Testis (tissue), 3 donors: ENCODE results near the gene CRYGS. TPM values are rescaled to one million over a fixed set of nuclear protein-coding genes. Genes with fewer than 3 reads are reported as not detected.

ENCODE experiments used
- DNase-seq: peaks from one replicate; pipeline ENCODE4 v3.0.0-alpha.2; 2019
- H3K27ac ChIP-seq, 2 donors: fragments of 200-600 bp; sonication (generic); one replicate each; pipeline ENCODE4 v1.5.1; 2019
- H3K27me3 ChIP-seq: fragments of 200-600 bp; sonication (generic); one replicate; pipeline ENCODE4 v1.5.1; 2019
- H3K36me3 ChIP-seq: fragments of 200-600 bp; sonication (generic); one replicate; pipeline ENCODE4 v1.5.1; 2017; ENCODE audit warnings: low read depth; ENCODE audit errors: missing control alignments
- H3K4me1 ChIP-seq: fragments of 200-600 bp; sonication (generic); one replicate; pipeline ENCODE4 v1.5.1; 2019
- H3K4me3 ChIP-seq, 2 donors: fragments of 200-600 bp; sonication (generic); one replicate each; pipeline ENCODE4 v1.5.1; 2017 to 2019
- H3K9me3 ChIP-seq: fragments of 200-600 bp; sonication (generic); one replicate; pipeline ENCODE4 v1.5.1; 2017
- POLR2A ChIP-seq: fragments of 450-650 bp; IDR thresholded peaks from one replicate; pipeline ENCODE4 v1.6.1; 2017; ENCODE audit warnings: antibody characterized with exemption, mild to moderate bottlenecking, moderate library complexity
- WGBS, 2 donors: methylation state at CpG; one replicate each; pipeline ENCODE4 v1.1.5; 2018; 5-methylcytosine and 5-hydroxymethylcytosine counted together
- intact Hi-C: fragments of 100-400 bp; cut with DNase I; formaldehyde crosslinking; loops from one replicate; pipeline ENCODE4 v1.15.1; 2023; ENCODE audit warnings: low total_unique reads
- polyA plus RNA-seq: library from polyadenylated mRNA; stranded (reverse); fragments of 350-450 nt; fragmentation: Illumina TruSeq; extraction: RNeasy Lipid Tissue Mini Kit (QIAGEN cat#74804); gene quantifications from one replicate; pipeline ENCODE4 v1.2.3, GENCODE V29; 2014; ENCODE audit warnings: low read depth, low replicate concordance; ENCODE audit not compliant: insufficient read depth
- total RNA-seq, 2 donors: library from RNA; depleted of rRNA; stranded (reverse); fragments of >200 nt; gene quantifications; one replicate each; pipeline ENCODE4 v1.2.3, GENCODE V29; 2016
- TF ChIP-seq, protein P1 (sequence below), 3 experiments: fragments of 450-650 bp in 2 of 3; fragments of 200-600 bp in 1 of 3; sonication (generic) in 1 of 3; IDR thresholded peaks; one replicate each; pipeline ENCODE4 v1.5.1; 2016 to 2019; ENCODE audit warnings: antibody characterized with exemption in 3 of 3, mild to moderate bottlenecking in 2 of 3, moderate library complexity in 1 of 3

CRYGS gene
- total and polyA plus RNA-seq, 3 donors from 2014 or later, result 6.1 to 8.6 (median 6.3) TPM

DNA sequence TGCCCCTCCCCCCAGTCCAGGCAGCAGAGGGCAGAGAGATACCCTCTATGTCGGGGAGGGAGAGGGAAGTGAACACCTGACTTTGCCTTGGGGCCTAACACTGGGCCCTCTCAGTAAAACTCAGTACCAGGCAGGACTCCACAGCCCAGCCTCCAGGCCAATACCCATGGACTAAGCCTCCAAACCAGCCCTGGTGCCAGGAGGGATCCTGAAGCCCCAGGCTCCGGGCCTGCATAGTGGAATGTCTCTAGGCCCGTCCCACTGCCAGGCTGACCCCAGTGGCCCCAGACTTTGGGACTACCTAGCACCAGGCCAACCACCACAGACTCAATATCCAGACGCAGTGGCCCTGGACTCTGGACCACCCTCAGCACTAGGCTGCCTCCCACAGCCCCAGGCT, 46.6 kb downstream of the CRYGS start:
- H3K27ac ChIP-seq, result no peak overlapping the region
- H3K4me3 ChIP-seq, result no peak overlapping the region
- TF ChIP-seq, protein P1, sequence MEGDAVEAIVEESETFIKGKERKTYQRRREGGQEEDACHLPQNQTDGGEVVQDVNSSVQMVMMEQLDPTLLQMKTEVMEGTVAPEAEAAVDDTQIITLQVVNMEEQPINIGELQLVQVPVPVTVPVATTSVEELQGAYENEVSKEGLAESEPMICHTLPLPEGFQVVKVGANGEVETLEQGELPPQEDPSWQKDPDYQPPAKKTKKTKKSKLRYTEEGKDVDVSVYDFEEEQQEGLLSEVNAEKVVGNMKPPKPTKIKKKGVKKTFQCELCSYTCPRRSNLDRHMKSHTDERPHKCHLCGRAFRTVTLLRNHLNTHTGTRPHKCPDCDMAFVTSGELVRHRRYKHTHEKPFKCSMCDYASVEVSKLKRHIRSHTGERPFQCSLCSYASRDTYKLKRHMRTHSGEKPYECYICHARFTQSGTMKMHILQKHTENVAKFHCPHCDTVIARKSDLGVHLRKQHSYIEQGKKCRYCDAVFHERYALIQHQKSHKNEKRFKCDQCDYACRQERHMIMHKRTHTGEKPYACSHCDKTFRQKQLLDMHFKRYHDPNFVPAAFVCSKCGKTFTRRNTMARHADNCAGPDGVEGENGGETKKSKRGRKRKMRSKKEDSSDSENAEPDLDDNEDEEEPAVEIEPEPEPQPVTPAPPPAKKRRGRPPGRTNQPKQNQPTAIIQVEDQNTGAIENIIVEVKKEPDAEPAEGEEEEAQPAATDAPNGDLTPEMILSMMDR (IDR thresholded peaks at IDR 0.05), result no peak
- intact Hi-C loops, result no loop called here
- DNase-seq, result no peak
- 87 to 94% methylated on average over 4 of the region's 4 CpGs for WGBS, 2 donors
- H3K4me1 ChIP-seq, result peaks cover 3% of the 10 kb centered on the region
- H3K27me3 ChIP-seq, result no peaks in the 10 kb centered on the region
- H3K9me3 ChIP-seq, result no peaks in the 10 kb centered on the region
- no peaks in the 10 kb centered on the region for H3K36me3 ChIP-seq

DNA sequence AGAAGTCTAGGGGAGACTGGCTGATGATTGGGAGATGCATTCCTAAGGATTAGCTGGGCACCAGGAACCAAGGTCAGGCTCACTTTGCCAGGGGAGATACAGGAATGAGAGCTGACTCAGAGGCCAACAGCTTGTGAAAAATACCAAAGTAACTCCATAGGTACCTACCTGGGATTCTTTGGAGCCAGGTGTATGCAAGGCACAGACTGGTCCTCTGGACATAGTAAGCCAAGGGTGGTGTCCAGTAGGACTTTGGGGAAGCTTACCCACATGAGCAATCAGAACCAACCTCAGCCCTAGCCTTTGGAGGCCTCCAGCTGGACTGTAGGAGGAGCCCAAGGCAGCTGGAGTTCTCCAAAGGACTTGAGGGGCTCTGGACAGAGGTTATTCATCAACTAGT, 47.5 kb downstream of the CRYGS start:
- DNase-seq, result no peak
- intact Hi-C loops, result no loop called here
- Histone ChIP-seq H3K27ac (no peak overlapping the region), H3K9me3 (no peaks in the 10 kb centered on the region), H3K4me3 (no peak overlapping the region), H3K4me1 (no peaks in the 10 kb centered on the region), H3K27me3 (no peaks in the 10 kb centered on the region), H3K36me3 (no peaks in the 10 kb centered on the region)
- TF ChIP-seq POLR2A, result no peak
- TF ChIP-seq, protein P1 (IDR thresholded peaks at IDR 0.05), result no peak

DNA sequence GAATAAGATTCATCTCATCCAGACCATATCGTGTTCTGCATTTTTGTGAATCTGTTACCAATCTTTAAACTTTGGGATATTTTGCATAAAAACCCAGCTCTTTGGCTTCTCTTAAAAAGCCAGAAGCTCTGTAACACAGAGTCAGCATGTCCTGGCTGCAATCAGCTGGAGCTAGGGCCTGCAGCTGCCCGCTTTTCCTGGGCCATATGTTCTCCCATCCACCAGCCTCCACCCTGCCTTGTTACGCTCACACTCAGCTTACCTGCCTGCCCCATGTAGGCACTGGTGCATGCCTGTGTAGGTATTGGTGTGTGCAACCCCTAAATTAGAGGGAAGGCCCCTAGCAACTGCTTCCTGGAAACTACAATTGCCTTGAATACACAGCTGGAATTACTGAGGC, 48.2 kb downstream of the CRYGS start:
- 87 to 92% methylated on average over 3 of the region's 3 CpGs for WGBS, 2 donors
- H3K9me3 ChIP-seq, result no peaks in the 10 kb centered on the region
- intact Hi-C loops, result no loop called here

DNA sequence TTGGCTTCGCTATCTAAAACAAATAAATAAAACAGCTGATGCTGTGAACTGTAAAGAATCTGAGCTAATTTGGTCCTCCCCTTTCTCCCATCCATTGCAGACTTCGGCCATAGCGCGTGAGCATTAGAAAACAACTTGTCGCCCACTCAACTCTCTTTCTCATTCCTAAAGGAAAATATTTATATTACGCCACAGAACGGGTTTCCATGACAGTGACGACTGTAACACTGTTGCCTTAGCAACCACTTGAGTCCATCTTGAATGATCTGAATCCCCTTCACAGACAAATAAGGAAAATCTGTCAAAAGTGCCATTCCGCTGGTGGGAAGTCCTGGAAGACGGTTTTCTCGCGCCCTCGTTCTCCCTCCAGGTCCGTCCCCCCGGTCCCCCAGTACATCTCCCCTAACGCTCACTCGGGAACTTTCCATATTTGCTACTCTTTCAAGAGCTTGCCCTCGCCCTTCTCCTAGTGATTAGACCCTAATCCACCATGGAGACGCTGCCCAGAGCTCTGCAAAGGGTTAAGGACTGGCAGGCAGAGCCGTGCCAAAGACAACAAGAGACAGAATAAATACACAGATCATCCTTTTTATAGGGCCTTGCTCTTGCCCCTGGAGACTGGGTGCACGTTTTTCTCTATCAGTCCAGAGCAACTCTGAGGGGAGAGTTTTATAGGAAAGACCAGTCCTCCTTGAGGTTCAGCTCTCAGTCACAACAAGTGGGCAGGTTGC, 50.5 kb downstream of the CRYGS start:
- WGBS, 2 donors, result 56 to 57% methylated on average over 21 of the region's 21 CpGs
- Histone ChIP-seq H3K9me3 (no peaks in the 10 kb centered on the region), H3K4me1 (no peaks in the 10 kb centered on the region), H3K36me3 (no peaks in the 10 kb centered on the region), H3K27me3 (no peaks in the 10 kb centered on the region), H3K27ac (no peak overlapping the region), H3K4me3 (no peak overlapping the region)
- TF ChIP-seq POLR2A, result no peak
- TF ChIP-seq, protein P1 (IDR thresholded peaks at IDR 0.05), result no peak
- no peak for DNase-seq
- intact Hi-C loops, result no loop called here

More for the DNA sequence above, 48.2 kb downstream of the CRYGS start:
- no peaks in the 10 kb centered on the region for H3K27me3 ChIP-seq
- H3K4me1 ChIP-seq, result no peaks in the 10 kb centered on the region
- no peak for TF ChIP-seq POLR2A
- TF ChIP-seq, protein P1 (IDR thresholded peaks at IDR 0.05), result no peak
- H3K36me3 ChIP-seq, result no peaks in the 10 kb centered on the region
- H3K4me3 ChIP-seq, result no peak overlapping the region
- H3K27ac ChIP-seq, result no peak overlapping the region
- no peak for DNase-seq

DNA sequence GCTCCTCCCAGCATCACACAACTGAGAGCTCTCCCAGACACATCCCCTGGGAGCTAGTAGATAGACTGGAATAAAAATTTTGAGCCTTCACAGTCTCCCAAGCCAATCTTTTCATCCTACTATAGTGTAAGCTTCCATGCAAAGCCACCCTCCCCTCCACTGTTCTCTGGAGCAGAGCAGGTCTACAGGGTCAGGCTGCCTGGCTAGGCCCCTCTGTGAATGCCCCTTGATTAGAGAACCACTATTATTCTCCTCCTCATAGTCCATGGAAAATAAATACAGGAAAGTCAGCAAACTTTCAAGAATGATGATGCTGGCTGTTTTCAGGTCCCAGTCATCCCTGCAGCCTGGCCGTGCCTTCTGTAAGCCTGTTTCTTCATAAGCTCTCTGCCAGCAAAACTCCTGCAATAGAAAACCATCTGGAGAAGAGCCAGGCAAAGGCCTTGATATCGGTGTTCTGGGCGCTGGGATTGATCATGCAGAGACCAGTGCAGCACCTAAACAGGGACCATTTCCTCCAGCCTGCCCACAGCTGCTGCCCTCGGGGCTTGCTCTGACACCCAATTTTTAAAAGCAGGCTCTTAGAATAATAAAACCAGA, 51.7 kb downstream of the CRYGS start:
- H3K27ac ChIP-seq, result no peak overlapping the region
- TF ChIP-seq POLR2A, result no peak
- TF ChIP-seq, protein P1 (IDR thresholded peaks at IDR 0.05), result no peak
- no peak for DNase-seq
- intact Hi-C loops, result no loop called here
- 80 to 90% methylated on average over 4 of the region's 4 CpGs for WGBS, 2 donors
- H3K36me3 ChIP-seq, result no peaks in the 10 kb centered on the region
- H3K4me1 ChIP-seq, result no peaks in the 10 kb centered on the region
- no peaks in the 10 kb centered on the region for H3K9me3 ChIP-seq
- H3K4me3 ChIP-seq, result no peak overlapping the region
- H3K27me3 ChIP-seq, result no peaks in the 10 kb centered on the region
